Measurements from ENCODE around the gene LRRK2.

- no peak for TF ChIP-seq POLR2A (IDR thresholded peaks at IDR 0.05; ENCODE audit: low read depth, low read length)
- TF ChIP-seq POLR2AphosphoS5 (IDR thresholded peaks at IDR 0.05; ENCODE audit: low read depth, low read length) = no peak
- TF ChIP-seq TAF1 (IDR thresholded peaks at IDR 0.05; ENCODE audit: borderline replicate concordance, low read depth, low read length) = no peak
Measured at GRCh38 chr12:40228727-40229126, 3.9 kb downstream of the LRRK2 start.
